Vagina (tissue), 2 donors: ENCODE results near the gene IFRD1.

ENCODE experiments used
- CTCF ChIP-seq, 3 experiments: fragments of 450-650 bp in 2 of 3; fragments of 200-600 bp in 1 of 3; sonication (generic) in 1 of 3; IDR thresholded peaks; one replicate each; pipeline ENCODE4 v1.5.1; 2017 to 2019; ENCODE audit warnings: antibody characterized with exemption in 3 of 3, mild to moderate bottlenecking in 2 of 3, moderate library complexity in 2 of 3
- POLR2AphosphoS5 ChIP-seq, 2 donors: sonication (generic); formaldehyde crosslinking; IDR thresholded peaks; one replicate each; pipeline ENCODE4 v1.9.0; 2017; ENCODE audit warnings: antibody characterized with exemption in 2 of 2, mild to moderate bottlenecking in 2 of 2, low read depth in 1 of 2; ENCODE audit not compliant: insufficient read depth in 1 of 2

DNA sequence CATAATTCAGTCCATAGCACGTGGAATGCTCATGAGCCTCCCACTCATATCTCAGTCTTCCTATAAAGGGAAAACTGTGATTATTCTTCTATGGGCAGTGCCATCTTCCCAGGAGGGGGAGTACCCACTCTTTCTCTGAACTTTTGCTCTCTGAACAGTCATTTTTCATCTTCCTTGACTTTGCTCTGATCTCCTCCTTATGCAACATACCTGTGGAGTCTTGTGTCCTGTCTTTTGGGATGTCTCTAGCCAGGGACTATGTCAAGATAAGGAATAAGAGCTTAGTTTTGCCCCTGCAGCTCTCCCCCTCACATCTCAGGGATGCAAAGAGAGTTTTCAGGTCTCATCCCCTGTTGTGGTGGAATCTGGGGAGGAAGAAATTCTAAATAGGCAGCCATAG, 58.1 kb downstream of the IFRD1 start:
- no peak for TF ChIP-seq CTCF (IDR thresholded peaks at IDR 0.05)
- no peak for TF ChIP-seq POLR2AphosphoS5 (IDR thresholded peaks at IDR 0.05; ENCODE audit: insufficient read depth in 1 of 2, low read depth in 1 of 2)
